Naive thymus-derived CD8-positive, alpha-beta T cell (primary cell): Measurements from ENCODE around the gene AAR2. TPM values are rescaled to one million over a fixed set of nuclear protein-coding genes. Genes with fewer than 3 reads are reported as not detected.

Experiments used
- ATAC-seq, 2 donors: fragments of 150-1000 bp; cut with Tn5 transposase in 1 of 2; sonication (Bioruptor Pico), chemical (Tn5 transposase) in 1 of 2; 1 replicate in 1 of 2; 2 replicates in 1 of 2; pipeline ENCODE4 v1.10.0; 2021; ENCODE audit warnings: mild to moderate bottlenecking in 2 of 2, moderate library complexity in 2 of 2
- POLR2A ChIA-PET: fragments of 350-600 bp; sonication (Branson Sonifier 250); formaldehyde crosslinking; loops from one replicate; lab custom pipeline; 2021; ENCODE audit warnings: antibody characterized with exemption; lab: Charles Lee
- DNase-seq, 10 donors: peaks; one replicate each; pipeline versions ENCODE4 v3.0.0 to v3.0.0-alpha.2; 2020 to 2022
- H3K27ac Mint-ChIP-seq, 10 donors: one replicate each; pipeline ENCODE4 v1.8.0; 2020 to 2022; ENCODE audit warnings: mild to moderate bottlenecking in 10 of 10, mixed read lengths in 10 of 10, moderate library complexity in 4 of 10, inconsistent platforms in 1 of 10
- H3K27me3 Mint-ChIP-seq, 5 donors: one replicate each; pipeline ENCODE4 v1.8.0; 2021 to 2022; ENCODE audit warnings: mixed read lengths in 5 of 5
- H3K36me3 Mint-ChIP-seq, 3 donors: one replicate each; pipeline ENCODE4 v1.8.0; 2020 to 2022; ENCODE audit warnings: mixed read lengths in 3 of 3, mild to moderate bottlenecking in 2 of 3, inconsistent platforms in 1 of 3
- H3K4me1 Mint-ChIP-seq, 4 donors: one replicate each; pipeline ENCODE4 v1.8.0; 2021 to 2022; ENCODE audit warnings: mixed read lengths in 4 of 4
- H3K4me3 Mint-ChIP-seq, 10 donors: one replicate each; pipeline ENCODE4 v1.8.0; 2020 to 2022; ENCODE audit warnings: mild to moderate bottlenecking in 10 of 10, mixed read lengths in 10 of 10, moderate library complexity in 6 of 10, inconsistent platforms in 1 of 10
- H3K9me3 Mint-ChIP-seq, 9 donors: one replicate each; pipeline ENCODE4 v1.8.0; 2020 to 2022; ENCODE audit warnings: mixed read lengths in 9 of 9, mild to moderate bottlenecking in 3 of 9, inconsistent platforms in 1 of 9, moderate library complexity in 1 of 9
- polyA plus RNA-seq, 3 donors: library from polyadenylated mRNA; unstranded; fragments of 300-500 nt; fragmentation: Illumina TruSeq; gene quantifications; one replicate each; pipeline ENCODE4 v1.2.3, GENCODE V29; 2021
- total RNA-seq, 8 experiments: library from RNA in 2 of 8; stranded (reverse) in 2 of 8; gene quantifications; one replicate each; pipeline ENCODE4 v1.2.3 and lab custom pipeline; 2021 to 2026

The AAR2 gene, protein sequence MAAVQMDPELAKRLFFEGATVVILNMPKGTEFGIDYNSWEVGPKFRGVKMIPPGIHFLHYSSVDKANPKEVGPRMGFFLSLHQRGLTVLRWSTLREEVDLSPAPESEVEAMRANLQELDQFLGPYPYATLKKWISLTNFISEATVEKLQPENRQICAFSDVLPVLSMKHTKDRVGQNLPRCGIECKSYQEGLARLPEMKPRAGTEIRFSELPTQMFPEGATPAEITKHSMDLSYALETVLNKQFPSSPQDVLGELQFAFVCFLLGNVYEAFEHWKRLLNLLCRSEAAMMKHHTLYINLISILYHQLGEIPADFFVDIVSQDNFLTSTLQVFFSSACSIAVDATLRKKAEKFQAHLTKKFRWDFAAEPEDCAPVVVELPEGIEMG
- total RNA-seq (10 to 100 TPM; 24.8 to 25.7 TPM), polyA plus RNA-seq (10 to 100 TPM; 32.8 to 47.7 (median 41.5) TPM), total RNA-seq (lab: John Stamatoyannopoulos, UW) (30.8 to 74.8 (median 46.7) reads per million in 6 experiments)

DNA sequence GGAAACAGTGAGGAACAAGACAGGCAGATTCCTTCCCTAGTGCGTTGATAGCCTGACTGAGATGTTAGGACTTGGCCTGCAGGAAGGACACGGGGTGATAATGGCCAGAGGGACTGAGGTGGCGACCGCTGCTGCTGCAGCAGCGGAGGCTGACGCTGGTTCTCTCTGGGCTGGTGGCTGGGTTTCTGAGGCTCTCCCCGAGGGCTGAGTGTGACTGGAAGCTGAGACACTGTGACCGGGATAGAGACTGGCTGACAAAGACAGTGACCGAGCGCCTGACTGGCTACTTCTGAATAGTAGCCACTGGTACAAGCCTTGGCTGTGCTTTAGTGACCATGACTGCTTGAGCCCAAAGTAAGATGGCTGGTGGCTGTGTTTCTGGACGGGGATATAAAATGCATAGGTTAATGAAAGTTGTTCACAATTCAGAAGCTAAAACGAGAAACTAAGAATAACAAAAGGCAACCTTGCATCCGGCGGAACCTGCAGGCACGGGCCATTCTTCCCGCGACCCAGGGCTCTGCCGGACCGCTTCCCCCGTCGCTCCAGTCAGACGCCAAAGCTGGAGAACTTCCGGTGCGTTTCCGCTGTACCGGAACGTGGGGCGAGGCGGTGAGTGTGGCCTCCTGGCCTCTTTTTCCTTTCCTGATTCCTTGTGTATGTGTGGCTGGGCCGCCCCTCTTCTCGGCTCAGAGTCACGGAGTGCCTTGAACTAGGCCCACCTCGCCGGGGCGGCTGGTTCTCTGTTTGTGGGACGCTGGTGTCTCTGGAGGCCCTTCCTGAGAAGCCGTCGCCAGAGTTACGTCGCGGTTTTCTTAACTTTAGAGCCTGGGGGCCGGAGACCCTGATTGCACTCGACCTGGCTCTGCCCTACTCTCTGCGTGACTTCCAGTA is at the start of gene AAR2:
Gene AAR2 (plus strand): TSS at position 587 of the 894 bp plus-strand sequence. CDS start 3,391 bp downstream, outside the sequence.
- POLR2A ChIA-PET: interaction anchor here (0.5 to 1.9 kb wide), 5 partner anchors 37 to 825 kb away, joined by 3 to 6 read pairs (median 3); partner anchors contain the start of genes SCAND1 and UQCC1
- peak within 1 kb of the TSS; percentile 83 to 98 (median 97) for H3K4me3 Mint-ChIP-seq
- H3K9me3 Mint-ChIP-seq: no peaks in the 10 kb centered on the region
- H3K36me3 Mint-ChIP-seq: peaks cover 0 to 27% (median 1%) of the 10 kb centered on the region in 3 donors
- DNase-seq: peak; percentile 52 to 87 (median 76)
- peaks cover 21 to 47% (median 39%) of the 10 kb centered on the region in 4 donors for H3K4me1 Mint-ChIP-seq
- peak; percentile 97 to 98 for ATAC-seq
- peak within 1 kb of the TSS; percentile 94 to 99 (median 96) for H3K27ac Mint-ChIP-seq
- H3K27me3 Mint-ChIP-seq: peaks cover 0 to 11% (median 5%) of the 10 kb centered on the region in 5 donors

DNA sequence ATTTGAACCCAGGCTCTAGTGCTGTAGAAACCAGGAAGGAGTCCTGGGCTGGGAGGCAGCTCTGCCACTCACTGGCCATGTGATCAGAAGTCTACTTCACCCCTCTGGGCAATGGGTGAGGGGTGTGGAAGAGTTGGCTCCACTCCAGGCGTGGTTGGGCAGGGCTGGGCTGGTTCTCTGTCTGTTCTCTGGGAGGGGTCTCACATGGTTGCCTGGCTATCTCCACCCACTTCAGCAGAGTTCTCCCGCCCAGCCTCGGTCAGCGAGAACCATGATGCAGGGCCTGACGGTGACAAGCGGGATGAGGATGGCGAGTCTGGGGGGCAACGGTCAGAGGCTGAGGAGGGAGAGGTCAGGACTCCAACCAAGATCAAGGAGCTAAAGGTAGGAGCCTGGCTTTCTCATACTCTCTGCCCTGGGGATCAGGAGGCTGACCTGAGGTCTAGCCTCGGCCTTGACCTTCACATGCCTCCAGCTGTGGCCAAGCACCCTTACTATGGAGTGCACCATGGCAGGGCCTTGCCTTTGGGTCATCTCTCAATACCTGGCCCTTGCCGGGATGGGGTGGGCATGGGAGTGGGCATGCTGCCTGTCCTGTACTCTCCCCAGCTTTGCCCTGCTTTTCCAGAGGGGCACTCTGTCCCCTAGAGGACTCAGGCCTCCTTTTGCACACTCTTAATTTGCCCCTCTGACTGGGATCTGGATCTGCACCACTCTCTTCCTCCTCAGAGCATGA is 42.1 kb upstream of the AAR2 start:
- H3K27ac Mint-ChIP-seq: no peak overlapping the region
- H3K27me3 Mint-ChIP-seq: peaks cover 1 to 15% (median 5%) of the 10 kb centered on the region in 5 donors
- POLR2A ChIA-PET: no interaction called here
- no peaks in the 10 kb centered on the region for H3K36me3 Mint-ChIP-seq
- ATAC-seq: no peak
- H3K9me3 Mint-ChIP-seq: peaks cover 0 to 2% (median 0%) of the 10 kb centered on the region in 9 donors
- H3K4me3 Mint-ChIP-seq: no peak overlapping the region
- H3K4me1 Mint-ChIP-seq: no peaks in the 10 kb centered on the region
- DNase-seq: no peak

DNA sequence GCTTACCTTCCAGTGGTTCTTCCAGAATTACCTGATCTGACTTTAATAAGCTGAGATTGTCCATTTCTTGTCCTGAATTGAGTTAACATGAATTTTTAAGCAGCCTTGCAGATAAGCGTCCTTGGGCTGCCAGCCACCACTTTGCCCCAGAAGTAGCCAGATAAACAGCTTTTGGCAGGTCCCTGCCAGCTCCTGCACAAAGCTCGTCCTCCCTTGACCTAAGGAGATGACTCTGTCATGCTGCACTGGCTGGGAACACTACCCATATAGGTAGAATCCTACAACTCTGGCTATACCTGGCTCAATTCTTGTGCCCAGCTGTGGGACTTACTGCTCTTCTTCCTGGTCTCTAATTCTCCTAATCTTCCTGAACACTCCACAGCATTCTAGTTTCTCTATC is 39.6 kb upstream of the AAR2 start:
- H3K36me3 Mint-ChIP-seq: no peaks in the 10 kb centered on the region
- DNase-seq (no peak), ATAC-seq (no peak)
- H3K27me3 Mint-ChIP-seq: peaks cover 3 to 15% (median 9%) of the 10 kb centered on the region in 5 donors
- H3K9me3 Mint-ChIP-seq: peaks cover 0 to 2% (median 0%) of the 10 kb centered on the region in 9 donors
- no peak overlapping the region for H3K4me3 Mint-ChIP-seq
- POLR2A ChIA-PET: no interaction called here
- no peak overlapping the region for H3K27ac Mint-ChIP-seq
- H3K4me1 Mint-ChIP-seq: peaks cover 0 to 3% (median 0%) of the 10 kb centered on the region in 4 donors

DNA sequence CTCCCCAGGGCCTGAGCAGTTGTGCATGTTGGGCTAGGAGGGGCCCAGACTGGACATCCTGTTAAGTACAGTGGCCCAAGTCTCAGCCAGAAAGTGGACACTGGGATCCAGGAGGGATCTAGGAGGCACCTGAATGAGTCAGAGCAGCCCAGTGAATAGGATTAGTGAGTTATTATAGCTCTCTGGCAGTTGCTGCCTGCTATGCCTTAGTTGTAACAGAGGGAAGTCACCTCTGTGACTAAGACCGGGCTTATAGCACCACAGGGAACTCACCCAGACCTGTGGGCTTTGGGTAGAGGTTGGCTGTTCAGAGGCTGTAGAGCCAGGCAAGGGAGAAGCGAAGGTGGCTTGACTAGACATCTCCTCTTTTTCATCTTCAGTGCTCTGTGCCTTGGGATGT is 39.0 kb upstream of the AAR2 start:
- POLR2A ChIA-PET: no interaction called here
- Mint-ChIP-seq H3K27me3 (peaks cover 3 to 15% (median 9%) of the 10 kb centered on the region in 5 donors), H3K4me1 (peaks cover 0 to 3% (median 0%) of the 10 kb centered on the region in 4 donors), H3K36me3 (no peaks in the 10 kb centered on the region), H3K27ac (no peak overlapping the region), H3K9me3 (peaks cover 0 to 2% (median 0%) of the 10 kb centered on the region in 9 donors), H3K4me3 (no peak overlapping the region)
- no peak for ATAC-seq
- no peak for DNase-seq

DNA sequence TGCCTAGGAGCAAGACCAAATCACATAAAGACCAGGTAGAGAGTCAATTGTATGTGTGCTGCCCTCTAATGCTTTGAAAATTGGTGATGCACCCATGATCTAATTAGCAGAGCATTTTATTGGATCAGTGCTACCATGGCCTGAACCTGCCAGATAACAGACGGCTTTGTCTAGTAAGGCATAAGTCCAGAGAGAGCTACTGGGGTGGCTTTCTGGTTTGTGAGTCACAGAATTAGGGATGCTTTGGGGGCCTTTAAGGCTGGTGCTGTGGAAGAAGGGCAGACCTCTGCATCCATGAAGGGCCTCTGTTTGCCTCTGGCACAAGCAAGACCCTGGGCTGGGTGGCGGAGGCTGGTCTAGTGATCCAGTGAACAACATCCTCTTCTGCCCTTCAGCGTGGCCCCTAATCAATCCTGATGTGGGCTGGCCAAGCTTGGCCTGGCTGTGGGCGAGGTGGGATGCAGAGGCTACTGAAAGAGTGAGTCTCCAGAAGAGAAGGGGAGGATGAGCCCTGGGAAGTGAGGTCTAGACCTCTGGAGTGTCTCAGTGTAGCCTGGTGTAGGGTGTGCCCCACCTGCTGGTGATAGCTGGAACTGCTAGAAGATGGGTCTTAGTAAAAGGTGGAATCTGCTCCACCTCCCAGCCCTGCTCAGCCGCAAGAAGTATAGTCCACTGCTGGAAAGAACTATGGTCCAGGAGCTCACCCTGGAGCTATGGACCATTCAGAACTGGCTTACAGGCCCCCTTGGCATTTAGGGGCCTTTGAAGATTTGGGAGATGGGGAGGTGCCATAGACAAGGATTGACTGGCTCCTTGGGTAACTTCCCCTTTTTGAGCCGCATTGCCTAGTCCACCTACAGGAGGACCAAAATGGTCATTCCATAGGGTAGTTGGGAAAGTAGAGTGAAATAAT is 36.7 kb upstream of the AAR2 start:
- ATAC-seq: peak; percentile 73 to 84
- Mint-ChIP-seq H3K36me3 (no peaks in the 10 kb centered on the region), H3K4me1 (peaks cover 4 to 6% (median 5%) of the 10 kb centered on the region in 4 donors), H3K4me3 (no peak overlapping the region), H3K9me3 (peaks cover 0 to 2% (median 0%) of the 10 kb centered on the region in 9 donors), H3K27me3 (peaks cover 7 to 15% (median 10%) of the 10 kb centered on the region in 5 donors), H3K27ac (no peak overlapping the region)
- POLR2A ChIA-PET: interaction anchor here (1.7 kb wide), 1 partner anchor 240 kb away, joined by 5 read pairs; no protein-coding TSS in a partner anchor
- DNase-seq: peak; percentile 46 to 82 (median 64)

DNA sequence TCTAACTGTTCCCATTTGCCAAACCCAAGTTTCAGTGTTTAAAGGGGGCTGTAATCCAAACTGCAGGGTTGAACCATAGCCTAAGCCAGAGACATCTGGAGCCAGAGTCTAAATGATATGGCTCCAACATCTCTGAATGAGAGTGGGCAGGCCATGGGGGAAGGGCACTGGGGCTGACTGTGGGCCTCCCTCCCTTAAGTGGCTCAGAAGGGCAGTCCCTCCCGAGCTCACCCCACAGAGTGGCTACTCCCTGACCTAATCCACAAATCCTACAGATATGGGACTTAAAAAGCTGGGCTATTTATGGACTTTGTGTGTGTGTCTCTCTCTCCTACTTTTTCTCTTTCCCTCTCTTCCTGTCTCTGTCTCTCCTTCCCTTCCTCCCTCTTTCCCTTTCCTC is 35.8 kb upstream of the AAR2 start:
- H3K27me3 Mint-ChIP-seq: peaks cover 7 to 12% (median 9%) of the 10 kb centered on the region in 5 donors

DNA sequence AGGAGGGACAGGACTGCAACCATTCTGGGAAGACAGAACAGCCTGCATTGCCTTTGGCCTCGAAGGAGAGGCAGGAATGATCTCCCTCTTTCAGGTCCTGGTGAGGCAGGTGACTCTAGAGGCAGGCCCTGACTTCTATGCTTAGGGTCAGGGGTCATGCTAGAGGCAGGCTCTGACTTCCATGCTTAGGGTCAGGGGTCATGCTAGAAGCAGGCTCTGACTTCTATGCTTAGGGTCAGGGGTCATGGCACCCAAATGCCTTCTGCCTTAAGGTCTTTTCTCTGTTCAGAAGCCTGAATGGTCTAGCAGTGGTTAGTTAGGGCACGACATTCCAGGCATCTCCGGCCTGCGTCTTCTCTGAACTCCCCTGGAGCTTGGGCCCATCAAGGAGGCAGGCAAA is 35.1 kb upstream of the AAR2 start:
- Mint-ChIP-seq H3K27me3 (peaks cover 1 to 12% (median 6%) of the 10 kb centered on the region in 5 donors), H3K9me3 (no peaks in the 10 kb centered on the region), H3K4me3 (no peak overlapping the region), H3K36me3 (no peaks in the 10 kb centered on the region), H3K4me1 (peaks cover 4 to 6% (median 5%) of the 10 kb centered on the region in 4 donors), H3K27ac (no peak overlapping the region)
- ATAC-seq: no peak
- no peak for DNase-seq
- POLR2A ChIA-PET: no interaction called here

More for the DNA sequence above, 35.8 kb upstream of the AAR2 start:
- H3K36me3 Mint-ChIP-seq: no peaks in the 10 kb centered on the region
- DNase-seq (no peak), ATAC-seq (no peak)
- no peaks in the 10 kb centered on the region for H3K9me3 Mint-ChIP-seq
- no peak overlapping the region for H3K27ac Mint-ChIP-seq
- H3K4me1 Mint-ChIP-seq: peaks cover 4 to 6% (median 5%) of the 10 kb centered on the region in 4 donors
- POLR2A ChIA-PET: interaction anchor here (1.7 kb wide), 1 partner anchor 239 kb away, joined by 5 read pairs; no protein-coding TSS in a partner anchor
- no peak overlapping the region for H3K4me3 Mint-ChIP-seq

DNA sequence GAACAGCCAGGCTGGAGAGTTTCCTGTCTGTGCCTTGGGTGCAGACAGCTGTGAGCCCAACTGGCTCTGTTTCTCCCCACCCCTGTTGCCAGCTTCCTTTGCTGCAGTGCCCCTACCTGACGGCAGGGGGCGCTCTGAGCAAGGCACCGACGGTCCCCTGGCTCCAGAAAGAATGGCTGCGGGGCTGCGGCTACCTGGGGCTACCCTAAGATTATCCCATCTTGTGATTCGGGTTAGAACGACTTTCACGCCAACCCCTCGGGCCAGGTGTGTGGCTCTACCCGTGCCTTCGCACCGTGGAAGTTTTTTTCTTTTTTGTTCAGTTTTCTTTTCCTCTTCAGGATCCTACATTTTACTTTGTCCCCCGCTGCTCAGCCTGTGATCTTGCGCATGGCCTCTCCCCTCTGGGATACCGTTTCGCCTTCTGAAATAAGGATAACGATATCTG is 33.4 kb upstream of the AAR2 start:
- H3K27ac Mint-ChIP-seq: peak overlapping the region in 2 of 10 donors; percentile 47 to 80
- H3K27me3 Mint-ChIP-seq: peaks cover 0 to 8% (median 6%) of the 10 kb centered on the region in 5 donors
- POLR2A ChIA-PET: interaction anchor here (0.6 to 1.5 kb wide), 3 partner anchors 237 to 1108 kb away, joined by 3 to 4 read pairs (median 4); no protein-coding TSS in a partner anchor
- no peaks in the 10 kb centered on the region for H3K9me3 Mint-ChIP-seq
- no peaks in the 10 kb centered on the region for H3K36me3 Mint-ChIP-seq
- DNase-seq (peak; percentile 58 to 82 (median 78)), ATAC-seq (peak; percentile 87 to 89)
- peaks cover 4 to 6% (median 5%) of the 10 kb centered on the region in 4 donors for H3K4me1 Mint-ChIP-seq
- H3K4me3 Mint-ChIP-seq: peak overlapping the region; percentile 44 to 79 (median 64)

DNA sequence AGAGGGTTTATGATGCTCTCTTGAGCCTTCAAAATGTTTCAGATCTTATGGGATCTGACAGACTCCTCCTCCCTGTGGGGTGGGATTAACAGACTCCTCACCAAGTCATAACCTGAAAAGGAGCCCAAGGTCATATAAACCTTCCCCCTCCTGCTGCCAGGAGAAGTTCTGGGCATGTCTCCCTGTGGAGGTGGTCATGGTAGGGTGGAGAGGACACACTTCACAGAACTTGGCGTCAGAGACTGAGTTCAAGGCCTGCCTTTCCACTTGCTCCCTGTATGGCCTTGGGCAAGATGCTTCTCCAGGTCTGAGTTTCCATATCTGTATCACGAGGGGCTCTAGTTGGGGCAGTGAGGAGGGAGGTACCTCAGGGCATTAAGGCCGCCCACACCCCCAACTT is 32.4 kb upstream of the AAR2 start:
- POLR2A ChIA-PET: interaction anchor here (1.5 kb wide), 1 partner anchor 236 kb away, joined by 4 read pairs; no protein-coding TSS in a partner anchor
- peaks cover 0 to 9% (median 7%) of the 10 kb centered on the region in 5 donors for H3K27me3 Mint-ChIP-seq
- no peaks in the 10 kb centered on the region for H3K9me3 Mint-ChIP-seq
- DNase-seq (no peak), ATAC-seq (no peak)
- H3K4me3 Mint-ChIP-seq: no peak overlapping the region
- no peaks in the 10 kb centered on the region for H3K36me3 Mint-ChIP-seq
- H3K4me1 Mint-ChIP-seq: peaks cover 4 to 6% (median 5%) of the 10 kb centered on the region in 4 donors
- peak overlapping the region in 1 of 10 donors; percentile 37 for H3K27ac Mint-ChIP-seq

DNA sequence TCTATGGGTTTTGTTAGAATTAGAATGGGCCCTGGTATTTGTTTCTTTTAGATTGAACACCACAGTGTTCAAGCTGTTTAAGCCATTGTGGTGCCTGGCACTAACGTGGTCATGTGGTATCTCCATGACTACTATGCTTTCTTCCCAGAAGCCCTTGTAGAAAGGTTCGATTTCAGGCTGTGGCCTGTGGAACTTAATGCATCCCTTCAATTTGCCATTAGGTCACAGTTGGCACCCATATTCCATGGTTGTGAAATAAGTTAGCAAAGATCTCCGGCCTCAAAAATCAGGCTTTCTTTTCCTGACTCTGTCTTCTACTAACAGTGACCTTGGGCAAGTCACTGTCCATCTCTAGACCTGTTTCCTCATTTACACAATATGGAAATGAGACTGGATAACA is 31.3 kb upstream of the AAR2 start:
- H3K4me1 Mint-ChIP-seq: peaks cover 2 to 6% (median 4%) of the 10 kb centered on the region in 4 donors
- ATAC-seq (no peak), DNase-seq (no peak)
- H3K4me3 Mint-ChIP-seq: no peak overlapping the region
- no peaks in the 10 kb centered on the region for H3K36me3 Mint-ChIP-seq
- H3K27ac Mint-ChIP-seq: no peak overlapping the region
- POLR2A ChIA-PET: no interaction called here
- H3K9me3 Mint-ChIP-seq: no peaks in the 10 kb centered on the region
- peaks cover 0 to 9% (median 7%) of the 10 kb centered on the region in 5 donors for H3K27me3 Mint-ChIP-seq

DNA sequence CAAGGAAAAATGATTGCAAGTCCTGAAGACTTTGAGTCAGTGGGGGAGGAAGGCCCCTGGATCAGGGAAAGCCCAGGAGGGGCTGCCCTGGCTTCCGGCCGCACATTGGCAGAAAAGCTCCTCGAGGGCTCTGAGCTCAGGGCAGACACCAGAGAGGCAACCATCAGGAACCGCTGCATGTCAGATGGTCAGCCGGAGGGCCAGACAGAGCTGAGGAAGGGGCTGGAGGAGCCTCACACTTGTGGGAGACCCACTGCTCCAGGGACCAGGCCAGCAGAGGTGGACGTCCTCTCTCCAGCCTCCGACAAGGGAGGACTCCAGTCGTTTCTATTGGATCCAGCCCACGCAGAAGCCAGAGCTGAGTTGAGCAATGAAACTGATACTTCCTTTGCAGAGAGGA is 30.2 kb upstream of the AAR2 start:
- Mint-ChIP-seq H3K9me3 (no peaks in the 10 kb centered on the region), H3K27me3 (peaks cover 0 to 8% (median 6%) of the 10 kb centered on the region in 5 donors), H3K4me3 (no peak overlapping the region), H3K36me3 (no peaks in the 10 kb centered on the region), H3K27ac (no peak overlapping the region), H3K4me1 (peaks cover 2 to 6% (median 4%) of the 10 kb centered on the region in 4 donors)
- POLR2A ChIA-PET: no interaction called here
- ATAC-seq (no peak), DNase-seq (no peak)
